HEK293 (cell line): ENCODE data around the gene FREM1.

Source experiments
- CTCF ChIA-PET: fragments of 350-600 bp; formaldehyde crosslinking; extraction: SDS; loops from one replicate; lab custom pipeline; 2021; ENCODE audit warnings: antibody characterized with exemption; lab: Yijun Ruan, JAX
- POLR2A ChIA-PET: fragments of 300-600 bp; formaldehyde crosslinking; extraction: SDS; loops from one replicate; lab custom pipeline; 2020; ENCODE audit warnings: antibody characterized with exemption, inconsistent platforms; lab: Yijun Ruan, JAX
- H3K27ac ChIP-seq: fragments of 200-500 bp; sonication (Bioruptor generic); 2 replicates; pipeline ENCODE4 v1.5.1; 2014; ENCODE audit warnings: low read depth, low read length, control low read depth, inconsistent platforms; ENCODE audit errors: extremely low read depth
- H3K36me3 ChIP-seq, 2 experiments: fragments of 200-500 bp in 1 of 2; sonication (Bioruptor generic) in 1 of 2; 1 replicate in 1 of 2; 2 replicates in 1 of 2; pipeline ENCODE4 v1.5.1; 2014 to 2017; ENCODE audit warnings: inconsistent platforms in 2 of 2, low read length in 2 of 2; ENCODE audit not compliant: control insufficient read depth in 2 of 2, insufficient read depth in 1 of 2
- H3K4me1 ChIP-seq: fragments of 200-500 bp; sonication (Bioruptor generic); 2 replicates; pipeline ENCODE4 v1.5.1; 2014; ENCODE audit warnings: mild to moderate bottlenecking, low read length, inconsistent platforms; ENCODE audit not compliant: control insufficient read depth, insufficient read depth
- H3K4me3 ChIP-seq: 2 replicates; pipeline ENCODE4 v1.5.1; 2011; ENCODE audit warnings: low read depth, mild to moderate bottlenecking, control low read depth, low read length, moderate library complexity
- H3K9me3 ChIP-seq: fragments of 200-500 bp; sonication (Bioruptor generic); 2 replicates; pipeline ENCODE4 v1.5.1; 2014; ENCODE audit warnings: low read depth, low read length, inconsistent platforms; ENCODE audit not compliant: control insufficient read depth, insufficient read depth
- BCL11B ChIP-seq: fragments of 450-650 bp; formaldehyde crosslinking; IDR thresholded peaks from 2 replicates; pipeline ENCODE4 v1.5.1; 2016; ENCODE audit warnings: low read depth, missing biosample characterization, missing genetic modification characterization
- GLI4 ChIP-seq: fragments of 450-650 bp; formaldehyde crosslinking; IDR thresholded peaks from 2 replicates; pipeline ENCODE4 v1.5.1; 2016; ENCODE audit warnings: missing biosample characterization, missing genetic modification characterization
- HOXC10 ChIP-seq: sonication (generic); formaldehyde crosslinking; IDR thresholded peaks from 2 replicates; pipeline ENCODE4 v1.8.1; 2023; ENCODE audit warnings: mild to moderate bottlenecking, missing genetic modification reagents
- PRDM1 ChIP-seq: fragments of 450-650 bp; formaldehyde crosslinking; IDR thresholded peaks from 2 replicates; pipeline ENCODE4; 2016; ENCODE audit warnings: missing biosample characterization, missing genetic modification characterization
- PRDM6 ChIP-seq: fragments of 450-650 bp; formaldehyde crosslinking; IDR thresholded peaks from 2 replicates; pipeline ENCODE4 v1.5.1; 2017; ENCODE audit warnings: missing biosample characterization, missing genetic modification characterization
- SP2 ChIP-seq: fragments of 450-650 bp; formaldehyde crosslinking; IDR thresholded peaks from 2 replicates; pipeline ENCODE4 v1.5.1; 2016; ENCODE audit warnings: missing biosample characterization, missing genetic modification characterization
- ZBTB6 ChIP-seq: fragments of 450-650 bp; formaldehyde crosslinking; IDR thresholded peaks from 2 replicates; pipeline ENCODE4 v1.5.1; 2017; ENCODE audit warnings: missing biosample characterization, missing genetic modification characterization
- ZNF184 ChIP-seq: fragments of 450-650 bp; IDR thresholded peaks from 2 replicates; pipeline ENCODE4 v1.5.1; 2018; ENCODE audit warnings: missing biosample characterization, mild to moderate bottlenecking, missing genetic modification characterization
- ZNF19 ChIP-seq: fragments of 450-650 bp; formaldehyde crosslinking; IDR thresholded peaks from 2 replicates; pipeline ENCODE4; 2016; ENCODE audit warnings: missing biosample characterization, missing genetic modification characterization, low read depth
- ZNF26 ChIP-seq: fragments of 450-650 bp; formaldehyde crosslinking; IDR thresholded peaks from 2 replicates; pipeline ENCODE4 v1.5.1; 2016; ENCODE audit warnings: missing biosample characterization, missing genetic modification characterization
- ZNF311 ChIP-seq: fragments of 450-650 bp; formaldehyde crosslinking; IDR thresholded peaks from 2 replicates; pipeline ENCODE4 v1.5.1; 2017; ENCODE audit warnings: missing biosample characterization, missing genetic modification characterization, borderline replicate concordance
- ZNF398 ChIP-seq: fragments of 450-650 bp; formaldehyde crosslinking; IDR thresholded peaks from 2 replicates; pipeline ENCODE4 v1.5.1; 2017; ENCODE audit warnings: missing biosample characterization, missing genetic modification characterization
- ZNF404 ChIP-seq: fragments of 450-650 bp; formaldehyde crosslinking; IDR thresholded peaks from 2 replicates; pipeline ENCODE4 v1.5.1; 2017; ENCODE audit warnings: missing biosample characterization, missing genetic modification characterization
- ZNF48 ChIP-seq: fragments of 450-650 bp; formaldehyde crosslinking; IDR thresholded peaks from 2 replicates; pipeline ENCODE4 v1.5.1; 2016; ENCODE audit warnings: missing biosample characterization, missing genetic modification characterization
- ZNF488 ChIP-seq: fragments of 450-650 bp; formaldehyde crosslinking; IDR thresholded peaks from 2 replicates; pipeline ENCODE4 v1.5.1; 2016; ENCODE audit warnings: missing biosample characterization, missing genetic modification characterization
- ZNF558 ChIP-seq: fragments of 450-650 bp; formaldehyde crosslinking; IDR thresholded peaks from 2 replicates; pipeline ENCODE4 v1.5.1; 2016; ENCODE audit warnings: missing biosample characterization, missing genetic modification characterization
- ZNF639 ChIP-seq: fragments of 450-650 bp; formaldehyde crosslinking; IDR thresholded peaks from 2 replicates; pipeline ENCODE4 v1.5.1; 2016; ENCODE audit warnings: missing biosample characterization, missing genetic modification characterization
- ZNF768 ChIP-seq: fragments of 450-650 bp; formaldehyde crosslinking; IDR thresholded peaks from 2 replicates; pipeline ENCODE4 v1.5.1; 2018; ENCODE audit warnings: missing biosample characterization, mild to moderate bottlenecking, missing genetic modification characterization
- TF ChIP-seq, protein P1 (sequence below): fragments of 450-650 bp; formaldehyde crosslinking; IDR thresholded peaks from 2 replicates; pipeline ENCODE4 v1.5.1; 2016; ENCODE audit warnings: missing biosample characterization, missing genetic modification characterization

The FREM1 gene

DNA sequence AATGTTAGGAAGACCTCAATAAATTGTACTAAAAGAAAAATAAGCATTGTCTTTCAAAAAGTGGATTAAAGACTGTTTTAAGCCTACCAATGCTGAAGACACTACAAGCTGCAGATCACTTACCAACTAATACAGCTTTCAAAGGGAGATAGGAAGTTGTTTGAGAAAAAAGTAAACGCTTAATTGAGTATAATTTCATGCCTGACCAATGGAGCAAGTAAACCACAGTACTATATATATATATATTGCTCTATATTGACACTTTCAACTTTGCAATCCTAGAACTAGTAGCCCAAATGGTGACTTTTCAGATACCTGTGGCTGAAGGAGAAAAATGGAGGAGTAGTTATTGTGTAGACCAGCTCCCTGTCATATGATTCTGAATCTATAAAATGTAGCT is 85.7 kb downstream of the FREM1 start (continued):
- no peak for TF ChIP-seq ZBTB6 (tag by site-specific recombination)
- TF ChIP-seq ZNF26 (tag by site-specific recombination), result no peak
- TF ChIP-seq, protein P1, sequence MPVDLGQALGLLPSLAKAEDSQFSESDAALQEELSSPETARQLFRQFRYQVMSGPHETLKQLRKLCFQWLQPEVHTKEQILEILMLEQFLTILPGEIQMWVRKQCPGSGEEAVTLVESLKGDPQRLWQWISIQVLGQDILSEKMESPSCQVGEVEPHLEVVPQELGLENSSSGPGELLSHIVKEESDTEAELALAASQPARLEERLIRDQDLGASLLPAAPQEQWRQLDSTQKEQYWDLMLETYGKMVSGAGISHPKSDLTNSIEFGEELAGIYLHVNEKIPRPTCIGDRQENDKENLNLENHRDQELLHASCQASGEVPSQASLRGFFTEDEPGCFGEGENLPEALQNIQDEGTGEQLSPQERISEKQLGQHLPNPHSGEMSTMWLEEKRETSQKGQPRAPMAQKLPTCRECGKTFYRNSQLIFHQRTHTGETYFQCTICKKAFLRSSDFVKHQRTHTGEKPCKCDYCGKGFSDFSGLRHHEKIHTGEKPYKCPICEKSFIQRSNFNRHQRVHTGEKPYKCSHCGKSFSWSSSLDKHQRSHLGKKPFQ (tag by site-specific recombination), result no peak

- TF ChIP-seq GLI4 (no peak), PRDM1 (no peak), SP2 (tag by site-specific recombination) (no peak), ZNF184 (tag by site-specific recombination) (no peak), ZNF311 (tag by site-specific recombination) (no peak), ZNF639 (tag by site-specific recombination) (no peak), ZNF19 (tag by site-specific recombination) (no peak), ZNF48 (tag by site-specific recombination) (no peak), BCL11B (tag by site-specific recombination) (no peak), PRDM6 (no peak), ZNF768 (no peak), ZNF558 (no peak), ZNF488 (no peak), ZNF404 (tag by site-specific recombination) (no peak), HOXC10 (no peak), ZNF398 (tag by site-specific recombination) (no peak)
- TF ChIP-seq, all 188 proteins: peak for 0
- Histone ChIP-seq H3K4me3 (no peak overlapping the region), H3K27ac (no peak overlapping the region), H3K4me1 (no peaks in the 10 kb centered on the region), H3K36me3 (peaks cover 0 to 2% of the 10 kb centered on the region in 2 experiments; a peak in 1 of 3 replicates), H3K9me3 (no peaks in the 10 kb centered on the region)
- CTCF ChIA-PET, result interaction anchor here (2.0 kb wide), 1 partner anchor 23 kb away, joined by 5 read pairs; no protein-coding TSS in a partner anchor
- POLR2A ChIA-PET, result no interaction called here
These were observed 86.4 kb downstream of the FREM1 start for GRCh38 chr9:14823800-14824199.
